HFFc6 (cell line): ENCODE results near the gene GCNT4. TPM values are rescaled to one million over a fixed set of nuclear protein-coding genes. Genes with fewer than 3 reads are reported as not detected.
"Not testable (repeated sequence)": the region's sequence is repeated elsewhere in the genome, so short reads cannot be mapped to it uniquely, and the experiment has no call there.

Experiments
- DNase-seq: peaks from one replicate; pipeline ENCODE4 v3.0.0-alpha.2; 2018
- H3K27ac Mint-ChIP-seq: 2 replicates; pipeline ENCODE4 v1.8.0; 2020; ENCODE audit warnings: mild to moderate bottlenecking, mixed read lengths
- H3K27me3 Mint-ChIP-seq: 2 replicates; pipeline ENCODE4 v1.8.0; 2021; ENCODE audit warnings: mild to moderate bottlenecking, moderate library complexity, mixed read lengths; ENCODE audit not compliant: insufficient read depth
- H3K36me3 Mint-ChIP-seq: 2 replicates; pipeline ENCODE4 v1.8.0; 2021; ENCODE audit warnings: low read depth, mixed read lengths
- H3K4me1 Mint-ChIP-seq: 2 replicates; pipeline ENCODE4 v1.8.0; 2020; ENCODE audit warnings: low read depth, mixed read lengths
- H3K4me3 Mint-ChIP-seq: 2 replicates; pipeline ENCODE4 v1.8.0; 2020; ENCODE audit warnings: mild to moderate bottlenecking, moderate library complexity, mixed read lengths
- H3K9me3 Mint-ChIP-seq: 2 replicates; pipeline ENCODE4 v1.8.0; 2020; ENCODE audit warnings: mild to moderate bottlenecking, mixed read lengths
- total RNA-seq, 6 experiments: library from RNA; stranded (reverse); fragmentation: NEBNext Ultra II Directional; extraction: Animal tissue kit (Norgen Biotek cat#: 25700); gene quantifications; 2 replicates in 1 of 6; 3 replicates in 5 of 6; pipeline ENCODE4 v1.2.3, GENCODE V29; 2021
- TF ChIP-seq, protein P1 (sequence below): fragments of 200-600 bp; sonication (generic); IDR thresholded peaks from 2 replicates; pipeline ENCODE4 v1.5.0; 2021; ENCODE audit warnings: antibody characterized with exemption, mild to moderate bottlenecking

The GCNT4 gene
- total RNA-seq, 6 experiments from 2014 or later, result 4.4 to 11.0 (median 5.4) TPM

DNA sequence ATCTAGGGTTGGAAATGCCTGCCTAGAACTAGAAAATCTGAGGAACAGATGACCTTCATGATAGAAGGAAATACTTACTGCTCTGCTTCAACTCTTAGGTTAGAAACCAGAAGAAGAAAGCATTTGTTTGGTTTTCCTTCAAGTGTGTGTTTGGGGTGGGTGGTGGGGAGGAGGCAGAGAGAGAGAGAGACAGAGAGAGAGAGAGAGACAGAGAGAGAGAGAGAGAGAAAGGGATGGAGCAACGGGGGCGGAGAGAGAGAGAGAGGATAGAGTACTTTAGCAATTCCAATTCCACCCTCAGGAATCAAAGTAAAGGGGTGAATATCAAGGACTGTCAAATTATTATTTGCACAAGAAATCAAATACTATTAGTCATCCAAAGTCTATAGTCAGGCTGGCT is 29.2 kb upstream of the GCNT4 start:
- Mint-ChIP-seq H3K9me3 (no peaks in the 10 kb centered on the region), H3K36me3 (no peaks in the 10 kb centered on the region), H3K4me1 (no peaks in the 10 kb centered on the region), H3K4me3 (no peak overlapping the region), H3K27me3 (peaks cover 4% of the 10 kb centered on the region), H3K27ac (no peak overlapping the region)
- TF ChIP-seq, protein P1, sequence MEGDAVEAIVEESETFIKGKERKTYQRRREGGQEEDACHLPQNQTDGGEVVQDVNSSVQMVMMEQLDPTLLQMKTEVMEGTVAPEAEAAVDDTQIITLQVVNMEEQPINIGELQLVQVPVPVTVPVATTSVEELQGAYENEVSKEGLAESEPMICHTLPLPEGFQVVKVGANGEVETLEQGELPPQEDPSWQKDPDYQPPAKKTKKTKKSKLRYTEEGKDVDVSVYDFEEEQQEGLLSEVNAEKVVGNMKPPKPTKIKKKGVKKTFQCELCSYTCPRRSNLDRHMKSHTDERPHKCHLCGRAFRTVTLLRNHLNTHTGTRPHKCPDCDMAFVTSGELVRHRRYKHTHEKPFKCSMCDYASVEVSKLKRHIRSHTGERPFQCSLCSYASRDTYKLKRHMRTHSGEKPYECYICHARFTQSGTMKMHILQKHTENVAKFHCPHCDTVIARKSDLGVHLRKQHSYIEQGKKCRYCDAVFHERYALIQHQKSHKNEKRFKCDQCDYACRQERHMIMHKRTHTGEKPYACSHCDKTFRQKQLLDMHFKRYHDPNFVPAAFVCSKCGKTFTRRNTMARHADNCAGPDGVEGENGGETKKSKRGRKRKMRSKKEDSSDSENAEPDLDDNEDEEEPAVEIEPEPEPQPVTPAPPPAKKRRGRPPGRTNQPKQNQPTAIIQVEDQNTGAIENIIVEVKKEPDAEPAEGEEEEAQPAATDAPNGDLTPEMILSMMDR, result no peak
- DNase-seq, result no peak

DNA sequence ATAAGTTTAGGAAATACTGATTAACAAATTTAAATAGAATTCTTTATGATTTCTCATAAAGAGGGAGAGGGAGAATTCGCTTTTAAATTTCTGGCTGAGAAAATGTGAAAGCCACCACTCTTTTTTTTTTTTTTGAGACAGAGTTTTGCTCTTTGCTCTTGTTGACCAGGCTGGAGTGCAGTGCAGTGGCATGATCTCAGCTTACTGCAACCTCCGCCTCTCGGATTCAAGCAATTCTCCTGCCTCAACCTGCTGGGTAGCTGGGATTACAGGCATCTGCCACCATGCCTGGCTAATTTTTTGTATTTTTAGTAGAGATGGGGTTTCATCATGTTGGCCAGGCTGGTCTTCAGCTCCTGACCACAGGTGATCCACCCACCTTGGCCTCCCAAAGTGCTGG is 27.0 kb upstream of the GCNT4 start:
- not testable (repeated sequence) for DNase-seq, H3K36me3 Mint-ChIP-seq, H3K4me1 Mint-ChIP-seq, H3K27ac Mint-ChIP-seq, H3K9me3 Mint-ChIP-seq, H3K4me3 Mint-ChIP-seq, H3K27me3 Mint-ChIP-seq

DNA sequence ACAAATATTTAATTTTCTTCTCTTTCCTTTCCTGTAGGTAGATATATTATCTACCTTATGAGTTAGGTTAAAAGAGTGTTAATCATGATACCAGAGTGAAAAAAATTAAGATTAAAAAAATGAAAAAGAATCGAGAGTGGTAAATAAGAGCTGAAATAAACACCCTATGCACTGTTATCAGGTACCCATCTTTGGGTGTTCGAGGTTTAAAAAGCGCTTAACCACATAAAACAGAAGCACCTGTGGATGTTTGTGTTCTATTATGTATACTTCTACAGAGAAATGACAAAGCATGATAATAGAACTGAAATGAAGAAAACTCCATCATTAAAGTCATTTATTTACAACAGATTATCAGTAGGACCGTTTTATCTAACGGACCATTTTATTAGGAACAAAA is 25.7 kb upstream of the GCNT4 start:
- H3K36me3 Mint-ChIP-seq, result no peaks in the 10 kb centered on the region
- no peak overlapping the region for H3K27ac Mint-ChIP-seq
- H3K4me3 Mint-ChIP-seq, result no peak overlapping the region
- H3K27me3 Mint-ChIP-seq, result peaks cover 6% of the 10 kb centered on the region; the same call in 1 of the 2 replicates
- DNase-seq, result no peak
- H3K9me3 Mint-ChIP-seq, result no peaks in the 10 kb centered on the region
- TF ChIP-seq, protein P1, result no peak
- H3K4me1 Mint-ChIP-seq, result no peaks in the 10 kb centered on the region

DNA sequence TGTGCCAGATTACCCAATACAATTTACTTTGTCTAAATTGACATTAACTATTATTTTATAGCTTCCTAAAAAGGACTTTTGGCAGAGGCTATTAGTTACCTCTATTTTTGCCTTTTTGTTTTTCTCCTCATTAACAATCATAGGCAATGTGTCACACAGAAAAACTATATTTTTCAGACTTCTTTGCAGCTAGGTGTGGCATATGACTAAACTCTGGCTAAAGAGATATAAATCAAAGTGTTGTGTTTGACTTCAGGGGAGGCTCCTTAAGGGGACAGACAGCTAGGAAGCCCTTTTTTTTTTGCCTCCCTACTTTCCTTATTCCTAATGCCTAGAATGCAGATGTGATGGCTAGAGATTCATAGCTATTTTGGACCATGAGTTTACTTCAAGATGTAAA is 19.7 kb upstream of the GCNT4 start:
- no peak for DNase-seq
- peaks cover 2% of the 10 kb centered on the region; the same call in 1 of the 2 replicates for H3K27me3 Mint-ChIP-seq
- no peaks in the 10 kb centered on the region for H3K4me1 Mint-ChIP-seq
- no peaks in the 10 kb centered on the region for H3K36me3 Mint-ChIP-seq
- TF ChIP-seq, protein P1, result no peak
- no peaks in the 10 kb centered on the region for H3K9me3 Mint-ChIP-seq
- H3K4me3 Mint-ChIP-seq, result no peak overlapping the region
- H3K27ac Mint-ChIP-seq, result no peak overlapping the region

DNA sequence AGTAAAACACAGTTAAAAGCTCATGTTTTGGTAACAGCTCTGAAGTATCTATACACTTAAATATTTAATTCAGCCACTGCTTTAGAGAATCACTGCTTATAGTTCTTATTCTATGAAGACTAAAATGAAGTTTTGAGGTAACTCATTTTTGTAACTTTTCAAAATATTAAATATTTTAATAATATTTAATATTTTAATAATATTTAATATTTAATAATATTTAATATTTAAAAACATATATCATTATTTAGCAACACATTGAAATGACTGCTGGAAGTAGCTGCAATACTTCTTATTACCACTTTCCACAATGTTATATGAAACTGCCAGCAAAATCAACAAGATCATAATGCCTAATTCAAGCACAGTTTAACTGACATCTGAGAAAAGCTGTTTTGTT is 18.7 kb upstream of the GCNT4 start:
- TF ChIP-seq, protein P1, result no peak
- no peaks in the 10 kb centered on the region for H3K4me1 Mint-ChIP-seq
- no peaks in the 10 kb centered on the region for H3K9me3 Mint-ChIP-seq
- H3K4me3 Mint-ChIP-seq, result no peak overlapping the region
- DNase-seq, result no peak
- no peak overlapping the region for H3K27ac Mint-ChIP-seq
- no peaks in the 10 kb centered on the region for H3K36me3 Mint-ChIP-seq
- H3K27me3 Mint-ChIP-seq, result peaks cover 1% of the 10 kb centered on the region; the same call in 1 of the 2 replicates

DNA sequence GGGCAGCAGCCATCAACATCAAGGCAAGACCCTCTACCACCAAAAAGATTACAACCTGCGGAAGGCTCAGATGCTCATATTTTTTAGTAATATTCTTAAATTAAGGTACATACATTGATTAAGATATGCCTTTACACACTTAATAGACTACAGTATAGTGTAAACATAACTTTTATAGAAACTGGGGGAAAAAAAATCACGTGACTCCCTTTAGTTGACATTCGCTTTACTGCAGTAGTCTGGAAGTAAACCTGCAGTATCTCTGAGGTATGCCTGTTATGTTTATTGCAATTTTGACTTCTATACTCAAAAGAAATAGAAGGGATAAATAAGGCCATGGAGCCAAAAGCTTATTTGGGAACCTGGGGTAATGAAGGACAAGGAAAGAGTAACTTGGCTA is 15.1 kb upstream of the GCNT4 start:
- H3K27ac Mint-ChIP-seq, result no peak overlapping the region
- H3K4me3 Mint-ChIP-seq, result no peak overlapping the region
- H3K27me3 Mint-ChIP-seq, result no peaks in the 10 kb centered on the region; the same call in 1 of the 2 replicates
- no peaks in the 10 kb centered on the region for H3K4me1 Mint-ChIP-seq
- H3K36me3 Mint-ChIP-seq, result no peaks in the 10 kb centered on the region
- TF ChIP-seq, protein P1, result no peak
- DNase-seq, result no peak
- no peaks in the 10 kb centered on the region for H3K9me3 Mint-ChIP-seq
